BE2C (cell line): ENCODE data around the gene TSPAN6.

ENCODE experiments used
- DNase-seq: peaks from one replicate; pipeline ENCODE4 v3.0.0-alpha.2; 2020
- H3K27me3 ChIP-seq: fragments of 250-450 bp; sonication (Bioruptor Pico); 2 replicates; pipeline ENCODE4 v1.5.1; 2020; ENCODE audit warnings: mild to moderate bottlenecking
- H3K36me3 ChIP-seq: fragments of 250-450 bp; sonication (Bioruptor Pico); 2 replicates; pipeline ENCODE4 v1.5.1; 2020; ENCODE audit warnings: mild to moderate bottlenecking
- H3K4me1 ChIP-seq: fragments of 250-450 bp; sonication (Bioruptor Pico); 2 replicates; pipeline ENCODE4 v1.5.1; 2020
- H3K4me3 ChIP-seq: 2 replicates; pipeline ENCODE4 v1.5.1; 2011; ENCODE audit warnings: low read depth, low read length
- H3K9me3 ChIP-seq: fragments of 250-450 bp; sonication (Bioruptor Pico); 2 replicates; pipeline ENCODE4 v1.5.1; 2020
- TF ChIP-seq, protein P1 (sequence below): IDR thresholded peaks from 2 replicates; pipeline ENCODE4 v1.5.1; 2012; ENCODE audit warnings: mild to moderate bottlenecking, low read depth, low read length

The TSPAN6 gene

DNA sequence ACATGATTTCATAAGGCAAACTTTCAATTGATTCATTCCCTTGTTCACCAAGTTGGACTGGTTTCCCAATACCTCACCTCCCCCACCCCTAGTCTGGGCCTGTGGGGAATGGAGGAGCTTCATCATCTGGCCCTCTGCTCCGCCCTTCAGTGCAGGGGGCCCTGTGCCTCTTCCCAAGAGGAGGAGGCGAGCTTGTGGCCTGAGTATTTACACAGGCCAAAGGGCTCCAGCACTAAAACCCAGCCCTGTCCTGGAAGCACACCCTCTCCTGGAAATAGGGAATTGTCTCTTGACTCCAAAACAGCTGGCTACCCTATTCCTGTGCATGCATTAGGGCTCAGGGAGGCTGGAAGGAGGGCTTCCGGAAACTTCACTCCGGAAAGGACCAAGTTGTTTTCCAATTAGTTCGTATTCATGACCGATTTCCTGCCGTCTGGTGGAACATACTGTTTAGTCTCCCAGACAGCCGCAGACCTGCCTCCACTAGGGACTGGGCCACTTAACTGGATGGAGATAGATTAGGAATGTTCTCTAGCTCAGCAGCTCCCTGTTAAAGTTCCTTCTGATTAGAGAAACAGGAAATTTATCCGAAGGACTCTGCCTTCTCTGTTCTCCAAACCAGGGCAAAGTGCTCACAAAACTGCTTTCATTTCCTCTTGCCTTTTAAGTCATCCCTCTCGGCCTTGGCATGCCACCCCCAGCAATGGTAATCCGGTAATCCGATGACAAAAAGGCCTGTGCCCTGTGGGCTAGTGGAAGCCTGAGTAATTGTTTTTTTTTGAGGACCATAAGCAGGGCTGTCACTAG, 13.1 kb upstream of the TSPAN6 start:
- TF ChIP-seq, protein P1, sequence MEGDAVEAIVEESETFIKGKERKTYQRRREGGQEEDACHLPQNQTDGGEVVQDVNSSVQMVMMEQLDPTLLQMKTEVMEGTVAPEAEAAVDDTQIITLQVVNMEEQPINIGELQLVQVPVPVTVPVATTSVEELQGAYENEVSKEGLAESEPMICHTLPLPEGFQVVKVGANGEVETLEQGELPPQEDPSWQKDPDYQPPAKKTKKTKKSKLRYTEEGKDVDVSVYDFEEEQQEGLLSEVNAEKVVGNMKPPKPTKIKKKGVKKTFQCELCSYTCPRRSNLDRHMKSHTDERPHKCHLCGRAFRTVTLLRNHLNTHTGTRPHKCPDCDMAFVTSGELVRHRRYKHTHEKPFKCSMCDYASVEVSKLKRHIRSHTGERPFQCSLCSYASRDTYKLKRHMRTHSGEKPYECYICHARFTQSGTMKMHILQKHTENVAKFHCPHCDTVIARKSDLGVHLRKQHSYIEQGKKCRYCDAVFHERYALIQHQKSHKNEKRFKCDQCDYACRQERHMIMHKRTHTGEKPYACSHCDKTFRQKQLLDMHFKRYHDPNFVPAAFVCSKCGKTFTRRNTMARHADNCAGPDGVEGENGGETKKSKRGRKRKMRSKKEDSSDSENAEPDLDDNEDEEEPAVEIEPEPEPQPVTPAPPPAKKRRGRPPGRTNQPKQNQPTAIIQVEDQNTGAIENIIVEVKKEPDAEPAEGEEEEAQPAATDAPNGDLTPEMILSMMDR: no peak
- Histone ChIP-seq H3K4me3 (no peak overlapping the region), H3K36me3 (no peaks in the 10 kb centered on the region), H3K9me3 (no peaks in the 10 kb centered on the region), H3K27me3 (no peaks in the 10 kb centered on the region), H3K4me1 (no peaks in the 10 kb centered on the region)
- DNase-seq: no peak

DNA sequence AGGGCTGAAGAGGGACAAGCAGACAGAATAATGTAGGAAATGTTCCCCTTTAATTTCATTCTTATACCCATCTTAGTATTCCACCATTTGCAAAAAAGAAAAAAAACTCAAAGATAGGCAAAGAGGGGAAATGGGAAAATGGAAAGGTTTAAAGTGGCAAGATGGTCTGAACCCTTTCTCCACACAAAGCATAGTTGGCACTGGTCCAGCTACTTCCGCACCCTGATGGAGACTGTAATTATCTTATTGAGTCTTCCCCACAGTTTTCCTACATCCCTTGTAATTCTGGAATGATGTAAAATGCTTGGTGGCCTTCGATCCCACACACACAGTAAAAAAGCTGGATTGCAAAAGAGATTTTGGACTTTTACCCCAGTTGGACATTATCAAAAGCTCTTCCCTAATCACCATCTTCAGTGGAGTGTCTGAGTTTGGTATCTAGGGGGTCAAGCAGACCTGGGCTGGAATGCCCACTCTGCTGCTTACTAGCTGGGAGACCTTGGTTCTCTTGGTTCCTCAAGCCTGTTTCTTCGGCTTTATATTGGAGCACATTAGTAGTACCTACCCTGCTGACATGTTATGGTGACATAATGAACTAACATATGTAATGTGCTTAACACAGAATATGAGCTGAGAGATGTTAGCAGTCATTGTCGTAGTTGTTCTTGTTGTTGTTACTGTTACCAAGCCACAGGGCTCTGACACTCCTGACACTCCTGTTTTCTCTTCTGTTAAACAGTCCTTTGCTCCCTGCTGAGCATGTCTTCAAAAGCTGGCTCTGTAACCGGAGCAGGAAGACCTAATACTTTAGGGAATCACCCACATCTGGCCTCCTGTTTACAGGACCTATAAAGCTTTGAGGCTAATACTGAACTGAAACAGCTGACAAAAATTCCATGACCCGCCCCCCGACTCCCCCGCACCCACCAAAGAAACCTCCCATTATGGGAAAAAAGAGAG, 12.1 kb upstream of the TSPAN6 start:
- no peaks in the 10 kb centered on the region for H3K36me3 ChIP-seq
- no peak overlapping the region for H3K4me3 ChIP-seq
- DNase-seq: no peak
- TF ChIP-seq, protein P1: no peak
- no peaks in the 10 kb centered on the region for H3K27me3 ChIP-seq
- no peaks in the 10 kb centered on the region for H3K9me3 ChIP-seq
- H3K4me1 ChIP-seq: no peaks in the 10 kb centered on the region

DNA sequence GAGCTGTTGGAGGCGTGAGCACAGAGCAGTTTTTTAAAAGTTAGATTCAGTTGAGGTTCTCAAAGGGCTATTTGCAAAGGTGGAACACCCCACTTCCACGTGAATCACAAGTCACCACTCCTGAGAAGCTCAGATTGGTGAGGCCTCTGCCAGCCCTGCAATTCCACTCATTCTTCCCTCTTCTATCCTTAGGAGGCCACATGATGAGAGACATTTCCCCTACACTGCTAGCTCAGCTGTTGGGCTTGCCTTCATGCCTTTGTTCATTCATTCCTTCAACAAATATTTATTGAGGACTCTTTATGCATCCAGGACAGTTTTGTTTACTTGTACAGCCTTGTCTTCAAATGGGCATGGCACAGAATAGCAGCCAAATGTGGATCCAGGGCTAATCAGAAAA, 11.1 kb upstream of the TSPAN6 start:
- TF ChIP-seq, protein P1: no peak
- H3K36me3 ChIP-seq: no peaks in the 10 kb centered on the region
- H3K4me3 ChIP-seq: no peak overlapping the region
- H3K4me1 ChIP-seq: no peaks in the 10 kb centered on the region
- no peak for DNase-seq
- no peaks in the 10 kb centered on the region for H3K27me3 ChIP-seq
- no peaks in the 10 kb centered on the region for H3K9me3 ChIP-seq

GRCh38 chrX:100647095-100647494, 10.5 kb upstream of the TSPAN6 start:
- H3K4me1 ChIP-seq: no peaks in the 10 kb centered on the region
- H3K27me3 ChIP-seq: no peaks in the 10 kb centered on the region
- no peak for DNase-seq
- H3K9me3 ChIP-seq: no peaks in the 10 kb centered on the region
- no peak overlapping the region for H3K4me3 ChIP-seq
- TF ChIP-seq, protein P1: no peak
- H3K36me3 ChIP-seq: no peaks in the 10 kb centered on the region

DNA sequence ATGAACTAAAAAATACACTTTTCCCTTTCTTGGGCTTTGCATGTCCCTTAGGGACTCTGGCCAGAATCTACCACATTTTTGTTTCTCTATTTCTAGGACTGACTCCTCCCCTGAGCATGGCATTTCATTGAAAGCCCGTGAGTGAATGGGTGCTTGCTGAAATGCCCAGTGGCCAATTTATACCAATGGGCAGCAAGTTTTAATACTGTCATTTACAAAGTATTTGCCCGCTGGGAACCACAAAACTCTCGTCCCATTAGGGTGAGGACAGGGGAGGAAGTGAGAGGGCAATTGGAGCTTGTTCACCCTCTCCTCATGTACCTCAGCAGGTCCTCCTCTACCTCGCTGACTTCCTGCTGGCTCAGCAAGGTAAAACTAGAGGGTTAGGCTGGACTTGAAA, 8.5 kb upstream of the TSPAN6 start:
- Histone ChIP-seq H3K4me3 (no peak overlapping the region), H3K36me3 (no peaks in the 10 kb centered on the region), H3K27me3 (no peaks in the 10 kb centered on the region), H3K4me1 (no peaks in the 10 kb centered on the region), H3K9me3 (no peaks in the 10 kb centered on the region)
- TF ChIP-seq, protein P1: no peak
- DNase-seq: no peak
